Spleen (tissue), 11 donors: ENCODE measurements around the gene ACYP2. TPM values are rescaled to one million over a fixed set of nuclear protein-coding genes. Genes with fewer than 3 reads are reported as not detected.

Source experiments
- DNase-seq: peaks from one replicate; pipeline ENCODE4 v3.0.0-alpha.2; 2020
- H3K27ac ChIP-seq, 8 donors: fragments of 200-600 bp; sonication (generic) in 7 of 8; 1 replicate in 4 of 8; 2 replicates in 4 of 8; pipeline versions ENCODE4 v1.5.0 to v1.8.0; 2016 to 2021; ENCODE audit warnings: inconsistent platforms in 4 of 8, mild to moderate bottlenecking in 4 of 8, moderate library complexity in 1 of 8
- H3K27me3 ChIP-seq, 7 donors: fragments of 200-600 bp; sonication (generic) in 6 of 7; replicated peaks in 1 of 7; 1 replicate in 4 of 7; 2 replicates in 3 of 7; pipeline versions ENCODE4 v1.5.0 to v1.8.0; 2016 to 2021; ENCODE audit warnings: inconsistent platforms in 3 of 7, mild to moderate bottlenecking in 1 of 7
- H3K36me3 ChIP-seq, 6 donors: fragments of 200-600 bp; sonication (generic) in 5 of 6; 1 replicate in 4 of 6; 2 replicates in 2 of 6; pipeline versions ENCODE4 v1.5.0 to v1.8.0; 2016 to 2021; ENCODE audit warnings: inconsistent platforms in 2 of 6
- H3K4me1 ChIP-seq, 6 donors: fragments of 200-600 bp; sonication (generic) in 5 of 6; 1 replicate in 3 of 6; 2 replicates in 3 of 6; pipeline versions ENCODE4 v1.5.0 to v1.8.0; 2016 to 2021; ENCODE audit warnings: inconsistent platforms in 3 of 6
- H3K4me3 ChIP-seq, 8 donors: fragments of 200-600 bp; sonication (generic) in 7 of 8; 1 replicate in 4 of 8; 2 replicates in 4 of 8; pipeline versions ENCODE4 v1.5.0 to v1.8.0; 2016 to 2021; ENCODE audit warnings: inconsistent platforms in 4 of 8, mild to moderate bottlenecking in 4 of 8, moderate library complexity in 2 of 8
- H3K9me3 ChIP-seq, 8 donors: fragments of 200-600 bp; sonication (generic) in 7 of 8; 1 replicate in 4 of 8; 2 replicates in 4 of 8; pipeline versions ENCODE4 v1.5.0 to v1.8.0; 2016 to 2021; ENCODE audit warnings: inconsistent platforms in 4 of 8
- CTCF ChIP-seq, 11 experiments: fragments of 200-600 bp in 7 of 11; fragments of 450-650 bp in 4 of 11; sonication (generic) in 4 of 11; IDR thresholded peaks in 8 of 11; conservative IDR thresholded peaks in 3 of 11; 1 replicate in 7 of 11; 2 replicates in 4 of 11; pipeline versions ENCODE4 v1.4.0 to v1.8.0; 2016 to 2021; ENCODE audit warnings: antibody characterized with exemption in 11 of 11, inconsistent platforms in 4 of 11, mild to moderate bottlenecking in 1 of 11
- POLR2A ChIP-seq, 3 donors: fragments of 450-650 bp; IDR thresholded peaks; one replicate each; pipeline ENCODE4 v1.5.1; 2017; ENCODE audit warnings: antibody characterized with exemption in 3 of 3, mild to moderate bottlenecking in 1 of 3
- POLR2AphosphoS5 ChIP-seq, 3 donors: sonication (generic); formaldehyde crosslinking; IDR thresholded peaks; one replicate each; pipeline ENCODE4 v1.5.1; 2017; ENCODE audit warnings: antibody characterized with exemption in 3 of 3
- WGBS, 5 donors: extraction: QIAGEN DNeasy Blood & Tissue Kit in 3 of 5; methylation state at CpG; one replicate each; pipeline versions ENCODE4 v1.1.5 to v1.1.7; 2013 to 2018; 5-methylcytosine and 5-hydroxymethylcytosine counted together
- intact Hi-C: fragments of 100-400 bp; cut with DNase I; formaldehyde crosslinking; loops from one replicate; pipeline ENCODE4 v1.15.0; 2023; ENCODE audit warnings: low total_unique reads
- polyA plus RNA-seq, 3 donors: library from polyadenylated mRNA; stranded (reverse); fragments of 200-250 nt; gene quantifications; one replicate each; pipeline ENCODE4 v1.2.1, GENCODE V29; 2013
- total RNA-seq, 7 donors: library from RNA; depleted of rRNA in 3 of 7; stranded (reverse); fragments of >200 nt in 3 of 7; fragmentation: NEBNext Ultra II Directional in 4 of 7; extraction: Animal tissue kit (Norgen Biotek cat#: 25700) in 4 of 7; gene quantifications; one replicate each; pipeline versions ENCODE4 v1.1.0 to v1.2.1, GENCODE V29; 2016 to 2021
- donor health status: healthy with polysubstance abuse.
- donor health status: DM: no; HTN: no; CAD: no; lungs with moderate emphysema.
- donor health status: DM: no; HTN: no; CAD: no.
- donor health status: Bipolar disorder and iron deficiency.
- donor health status: healthy.
- donor health status: DM: no; HTN: no; CAD: no.
- donor health status: DM: yes; HTN: yes; CAD: no.

ACYP2 gene
- total and polyA plus RNA-seq, 10 donors: 14.6 to 32.3 (median 21.7) TPM

GRCh38 chr2:54176577-54176976 is 61.2 kb downstream of the ACYP2 start:
- H3K36me3 ChIP-seq: peaks cover 0 to 7% (median 1%) of the 10 kb centered on the region in 6 donors
- no peaks in the 10 kb centered on the region for H3K9me3 ChIP-seq
- H3K4me1 ChIP-seq: no peaks in the 10 kb centered on the region
- intact Hi-C loops: no loop called here
- H3K4me3 ChIP-seq: no peak overlapping the region
- TF ChIP-seq POLR2AphosphoS5 (IDR thresholded peaks at IDR 0.05) (no peak), CTCF (IDR thresholded peaks at IDR 0.05 in 8 of 11, conservative IDR thresholded peaks at IDR 0.05 in 3 of 11) (peak in 2 of 11 experiments; percentile 10 to 17), POLR2A (IDR thresholded peaks at IDR 0.05) (no peak)
- DNase-seq: no peak
- H3K27me3 ChIP-seq: no peaks in the 10 kb centered on the region
- H3K27ac ChIP-seq: no peak overlapping the region
- WGBS, 5 donors: 46 to 61% (median 57%) methylated on average over 2 of the region's 2 CpGs

- DNase-seq: no peak
- TF ChIP-seq POLR2AphosphoS5 (IDR thresholded peaks at IDR 0.05) (no peak), POLR2A (IDR thresholded peaks at IDR 0.05) (no peak), CTCF (IDR thresholded peaks at IDR 0.05 in 8 of 11, conservative IDR thresholded peaks at IDR 0.05 in 3 of 11) (no peak)
- Histone ChIP-seq H3K4me3 (no peak overlapping the region), H3K27me3 (no peaks in the 10 kb centered on the region), H3K4me1 (no peaks in the 10 kb centered on the region), H3K36me3 (peaks cover 0 to 15% (median 1%) of the 10 kb centered on the region in 6 donors), H3K9me3 (no peaks in the 10 kb centered on the region), H3K27ac (no peak overlapping the region)
- 97 to 100% (median 98%) methylated on average over 3 of the region's 3 CpGs for WGBS, 5 donors
- intact Hi-C loops: no loop called here
These were observed 67.9 kb downstream of the ACYP2 start for GRCh38 chr2:54183281-54183680.

- 81 to 93% (median 92%) methylated on average over 4 of the region's 4 CpGs for WGBS, 5 donors
- H3K9me3 ChIP-seq: no peaks in the 10 kb centered on the region
- no peaks in the 10 kb centered on the region for H3K4me1 ChIP-seq
- H3K27ac ChIP-seq: no peak overlapping the region
- TF ChIP-seq POLR2AphosphoS5 (IDR thresholded peaks at IDR 0.05) (no peak), CTCF (IDR thresholded peaks at IDR 0.05 in 8 of 11, conservative IDR thresholded peaks at IDR 0.05 in 3 of 11) (no peak), POLR2A (IDR thresholded peaks at IDR 0.05) (no peak)
- H3K36me3 ChIP-seq: peaks cover 0 to 21% (median 1%) of the 10 kb centered on the region in 6 donors
- H3K4me3 ChIP-seq: no peak overlapping the region
- DNase-seq: no peak
- no peaks in the 10 kb centered on the region for H3K27me3 ChIP-seq
- intact Hi-C loops: no loop called here
These were observed 68.6 kb downstream of the ACYP2 start for GRCh38 chr2:54183972-54184371.

- 90 to 100% (median 95%) methylated on average over 1 of the region's 1 CpG for WGBS, 5 donors
- no peak for DNase-seq
- no peaks in the 10 kb centered on the region for H3K27me3 ChIP-seq
- H3K4me1 ChIP-seq: no peaks in the 10 kb centered on the region
- H3K27ac ChIP-seq: no peak overlapping the region
- intact Hi-C loops: no loop called here
- no peaks in the 10 kb centered on the region for H3K9me3 ChIP-seq
- TF ChIP-seq POLR2A (IDR thresholded peaks at IDR 0.05) (no peak), CTCF (IDR thresholded peaks at IDR 0.05 in 8 of 11, conservative IDR thresholded peaks at IDR 0.05 in 3 of 11) (no peak), POLR2AphosphoS5 (IDR thresholded peaks at IDR 0.05) (no peak)
- H3K4me3 ChIP-seq: no peak overlapping the region
- peaks cover 0 to 24% (median 1%) of the 10 kb centered on the region in 6 donors for H3K36me3 ChIP-seq
These were observed 69.7 kb downstream of the ACYP2 start for GRCh38 chr2:54185105-54185504.
